Prostate gland (tissue), 2 donors: ENCODE data around the gene SBK1. TPM values are rescaled to one million over a fixed set of nuclear protein-coding genes. Genes with fewer than 3 reads are reported as not detected.

Source experiments
- DNase-seq: peaks from one replicate; pipeline ENCODE4 v3.0.0-alpha.2; 2019; ENCODE audit warnings: low spot score
- H3K27ac ChIP-seq, 2 donors: fragments of 200-600 bp; sonication (generic); 2 replicates each; pipeline ENCODE4 v1.5.1; 2017 to 2019
- H3K27me3 ChIP-seq: fragments of 200-600 bp; sonication (generic); replicated peaks from 2 replicates; pipeline ENCODE4 v1.5.1; 2019; ENCODE audit not compliant: insufficient read depth
- H3K36me3 ChIP-seq, 2 donors: fragments of 200-600 bp; sonication (generic); 1 replicate in 1 of 2; 2 replicates in 1 of 2; pipeline versions ENCODE4 v1.5.1 to v1.8.1; 2017 to 2019
- H3K4me1 ChIP-seq: fragments of 200-600 bp; sonication (generic); replicated peaks from 2 replicates; pipeline ENCODE4 v1.5.1; 2019
- H3K4me3 ChIP-seq, 2 donors: fragments of 200-600 bp; sonication (generic); 2 replicates each; pipeline ENCODE4 v1.5.1; 2017 to 2019
- H3K9me3 ChIP-seq: fragments of 200-600 bp; sonication (generic); 2 replicates; pipeline ENCODE4 v1.5.1; 2017
- POLR2A ChIP-seq: fragments of 450-650 bp; IDR thresholded peaks from one replicate; pipeline ENCODE4 v1.6.1; 2016; ENCODE audit warnings: antibody characterized with exemption, mild to moderate bottlenecking
- POLR2AphosphoS5 ChIP-seq: sonication (generic); formaldehyde crosslinking; IDR thresholded peaks from one replicate; pipeline ENCODE4 v1.6.1; 2017; ENCODE audit warnings: antibody characterized with exemption
- WGBS: methylation state at CpG from one replicate; pipeline ENCODE4 v1.1.5; 2018; 5-methylcytosine and 5-hydroxymethylcytosine counted together
- intact Hi-C: fragments of 100-400 bp; cut with DNase I; formaldehyde crosslinking; loops from one replicate; pipeline ENCODE4 v1.14.2; 2022
- total RNA-seq, 2 donors: library from RNA; depleted of rRNA; stranded (reverse); fragments of >200 nt; gene quantifications; one replicate each; pipeline ENCODE4 v1.1.0, GENCODE V29; 2016
- TF ChIP-seq, protein P1 (sequence below), 4 experiments: fragments of 200-600 bp in 2 of 4; fragments of 450-650 bp in 2 of 4; sonication (generic) in 2 of 4; IDR thresholded peaks; 1 replicate in 3 of 4; 2 replicates in 1 of 4; pipeline ENCODE4 v1.5.1; 2016 to 2019; ENCODE audit warnings: antibody characterized with exemption in 4 of 4, mild to moderate bottlenecking in 2 of 4, moderate library complexity in 2 of 4

Gene SBK1
- total RNA-seq, 2 donors from 2014 or later: 5.8 to 8.1 TPM

DNA sequence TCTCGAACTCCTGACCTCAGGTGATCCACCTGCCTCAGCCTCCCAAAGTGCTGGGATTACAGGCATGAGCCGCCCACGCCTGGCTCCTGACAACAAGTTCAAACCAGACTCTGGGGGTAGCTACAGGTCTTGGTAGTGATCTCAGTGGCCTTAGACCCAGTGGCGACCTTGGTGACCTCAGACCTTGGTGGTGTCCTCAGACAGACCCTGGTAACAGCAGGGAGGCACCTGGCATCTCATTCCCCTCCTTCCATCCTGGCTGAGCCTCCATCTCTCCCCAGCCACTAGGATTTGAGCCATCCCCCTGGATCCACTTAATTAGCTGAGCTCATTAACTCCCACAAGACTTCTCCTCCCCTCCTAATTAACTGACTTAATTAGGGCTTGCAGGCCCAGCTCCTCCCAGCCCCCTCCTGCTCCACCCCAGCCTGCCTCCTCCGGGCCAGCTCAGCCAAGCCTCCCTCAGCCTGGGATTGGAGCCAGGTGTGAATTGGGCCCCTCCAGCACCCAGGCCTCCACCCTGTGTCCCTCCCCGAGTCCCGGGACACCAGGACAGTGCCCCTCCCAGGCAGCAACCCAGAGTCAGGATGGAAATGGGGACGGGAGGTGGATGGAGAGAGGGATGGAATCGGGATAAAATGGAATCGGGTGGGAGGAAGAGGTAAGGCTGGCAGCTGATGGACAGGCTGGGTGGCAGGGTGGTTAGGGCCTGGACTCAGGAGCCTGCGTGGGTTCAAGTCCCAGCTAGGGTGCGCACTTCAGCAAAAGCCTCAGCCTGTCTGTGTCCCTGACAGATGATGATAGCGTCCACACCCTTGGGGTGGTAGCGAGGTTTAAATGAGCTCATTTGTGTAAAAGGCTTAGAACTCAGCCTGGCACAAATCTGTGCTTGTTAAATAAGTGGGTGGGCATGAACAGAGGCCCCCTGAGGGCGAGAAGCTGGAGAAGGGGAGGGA, 11.2 kb upstream of the SBK1 start:
- no peaks in the 10 kb centered on the region for H3K4me1 ChIP-seq
- H3K27me3 ChIP-seq: no peaks in the 10 kb centered on the region
- 50% methylated on average over 15 of the region's 15 CpGs for WGBS
- no peak overlapping the region for H3K4me3 ChIP-seq
- no peak for TF ChIP-seq POLR2A
- TF ChIP-seq POLR2AphosphoS5: no peak
- TF ChIP-seq, protein P1, sequence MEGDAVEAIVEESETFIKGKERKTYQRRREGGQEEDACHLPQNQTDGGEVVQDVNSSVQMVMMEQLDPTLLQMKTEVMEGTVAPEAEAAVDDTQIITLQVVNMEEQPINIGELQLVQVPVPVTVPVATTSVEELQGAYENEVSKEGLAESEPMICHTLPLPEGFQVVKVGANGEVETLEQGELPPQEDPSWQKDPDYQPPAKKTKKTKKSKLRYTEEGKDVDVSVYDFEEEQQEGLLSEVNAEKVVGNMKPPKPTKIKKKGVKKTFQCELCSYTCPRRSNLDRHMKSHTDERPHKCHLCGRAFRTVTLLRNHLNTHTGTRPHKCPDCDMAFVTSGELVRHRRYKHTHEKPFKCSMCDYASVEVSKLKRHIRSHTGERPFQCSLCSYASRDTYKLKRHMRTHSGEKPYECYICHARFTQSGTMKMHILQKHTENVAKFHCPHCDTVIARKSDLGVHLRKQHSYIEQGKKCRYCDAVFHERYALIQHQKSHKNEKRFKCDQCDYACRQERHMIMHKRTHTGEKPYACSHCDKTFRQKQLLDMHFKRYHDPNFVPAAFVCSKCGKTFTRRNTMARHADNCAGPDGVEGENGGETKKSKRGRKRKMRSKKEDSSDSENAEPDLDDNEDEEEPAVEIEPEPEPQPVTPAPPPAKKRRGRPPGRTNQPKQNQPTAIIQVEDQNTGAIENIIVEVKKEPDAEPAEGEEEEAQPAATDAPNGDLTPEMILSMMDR (IDR thresholded peaks at IDR 0.05): no peak
- no peaks in the 10 kb centered on the region for H3K36me3 ChIP-seq
- no peaks in the 10 kb centered on the region for H3K9me3 ChIP-seq
- no peak for DNase-seq
- no peak overlapping the region for H3K27ac ChIP-seq
- intact Hi-C loops: no loop called here

DNA sequence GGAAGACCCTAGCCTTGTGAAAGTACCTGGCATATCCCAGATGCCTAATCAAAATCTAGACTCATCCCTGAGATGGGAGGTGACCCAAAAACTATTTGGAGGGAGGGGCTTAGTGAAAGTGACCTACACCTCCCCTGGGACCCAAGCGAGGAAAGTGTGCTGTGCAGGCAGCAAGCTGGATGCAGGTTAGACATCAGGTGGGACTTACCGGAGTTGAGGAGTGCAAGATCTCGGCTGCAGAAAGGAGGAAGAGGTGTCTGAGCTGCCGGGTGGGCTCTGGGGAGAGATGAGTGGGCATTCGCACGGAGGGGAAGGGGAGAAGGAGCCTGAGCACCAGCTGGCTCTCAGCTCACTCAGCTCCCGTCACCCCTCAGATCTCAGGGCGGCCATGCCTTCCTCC, 10.3 kb upstream of the SBK1 start:
- no peaks in the 10 kb centered on the region for H3K4me1 ChIP-seq
- no peaks in the 10 kb centered on the region for H3K27me3 ChIP-seq
- no peak for DNase-seq
- H3K36me3 ChIP-seq: no peaks in the 10 kb centered on the region
- H3K9me3 ChIP-seq: no peaks in the 10 kb centered on the region
- TF ChIP-seq, protein P1 (IDR thresholded peaks at IDR 0.05): no peak
- TF ChIP-seq POLR2A (no peak), POLR2AphosphoS5 (no peak)
- intact Hi-C loops: no loop called here
- WGBS: 81% methylated on average over 8 of the region's 8 CpGs
- H3K27ac ChIP-seq: no peak overlapping the region
- H3K4me3 ChIP-seq: no peak overlapping the region

DNA sequence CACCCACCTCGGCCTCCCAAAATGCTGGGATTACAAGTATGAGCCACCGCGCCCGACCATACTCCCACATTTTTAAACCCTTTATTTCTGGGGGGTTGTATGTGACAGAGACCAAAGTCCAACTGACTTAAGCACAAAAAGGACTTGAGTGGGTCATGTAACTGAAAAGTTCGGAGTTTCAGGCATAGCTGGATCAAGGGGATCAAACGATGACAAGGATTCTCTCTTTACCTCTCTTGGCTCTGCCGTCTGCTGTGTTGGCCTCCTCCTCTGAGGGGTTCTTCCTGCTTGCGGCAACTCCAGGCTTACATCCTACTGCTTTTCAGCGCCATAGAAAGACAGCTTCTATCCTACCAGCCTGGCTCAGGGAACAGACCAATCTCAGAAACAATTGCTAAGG, 9.2 kb upstream of the SBK1 start:
- WGBS: 90% methylated on average over 9 of the region's 9 CpGs
- no peak overlapping the region for H3K27ac ChIP-seq
- H3K4me1 ChIP-seq: no peaks in the 10 kb centered on the region
- TF ChIP-seq, protein P1 (IDR thresholded peaks at IDR 0.05): no peak
- TF ChIP-seq POLR2A: no peak
- TF ChIP-seq POLR2AphosphoS5: no peak
- no peak for DNase-seq
- intact Hi-C loops: no loop called here
- no peak overlapping the region for H3K4me3 ChIP-seq
- H3K27me3 ChIP-seq: no peaks in the 10 kb centered on the region
- no peaks in the 10 kb centered on the region for H3K9me3 ChIP-seq
- no peaks in the 10 kb centered on the region for H3K36me3 ChIP-seq

DNA sequence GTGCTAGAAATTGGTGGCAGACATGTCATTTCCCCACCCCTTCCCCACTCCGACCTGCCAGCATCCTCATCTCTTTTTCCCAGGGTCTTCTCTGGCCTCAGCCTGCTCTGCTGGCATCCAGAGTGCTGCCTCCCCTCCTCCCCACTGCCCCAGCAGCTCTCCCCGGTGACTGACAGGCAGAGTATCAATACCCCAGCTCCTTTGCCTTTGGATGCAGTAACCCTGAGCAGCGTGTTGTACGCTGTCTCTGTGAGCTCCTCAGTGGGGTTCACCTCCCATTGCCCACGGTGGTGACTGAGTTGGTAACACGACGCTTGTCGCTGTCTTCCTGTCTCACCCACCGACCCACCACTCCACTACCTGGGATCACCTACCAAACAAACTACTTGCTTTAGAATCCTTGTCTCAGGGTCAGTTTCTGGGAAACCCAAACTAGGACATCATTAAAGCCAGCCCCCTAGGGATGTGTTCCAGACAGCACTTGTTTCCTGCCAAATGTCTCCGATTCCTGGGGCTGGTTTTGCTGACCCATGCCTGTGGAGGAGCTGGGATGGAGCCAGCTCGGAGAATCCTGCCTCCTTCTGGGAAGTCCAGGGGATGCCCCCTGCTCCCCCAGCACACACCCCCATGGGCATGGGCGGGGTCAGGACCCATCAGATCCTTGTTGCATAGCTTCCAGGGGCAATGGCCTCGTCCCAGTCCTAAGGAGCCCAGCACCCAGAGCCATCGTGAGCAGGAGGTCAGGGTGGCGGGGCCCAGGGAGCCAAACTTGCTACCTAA, 8.3 kb upstream of the SBK1 start:
- Histone ChIP-seq H3K27me3 (no peaks in the 10 kb centered on the region), H3K4me3 (no peak overlapping the region), H3K9me3 (no peaks in the 10 kb centered on the region), H3K36me3 (no peaks in the 10 kb centered on the region), H3K27ac (no peak overlapping the region), H3K4me1 (no peaks in the 10 kb centered on the region)
- no peak for DNase-seq
- 81% methylated on average over 15 of the region's 15 CpGs for WGBS
- intact Hi-C loops: no loop called here
- TF ChIP-seq, protein P1 (IDR thresholded peaks at IDR 0.05): no peak
- no peak for TF ChIP-seq POLR2AphosphoS5
- no peak for TF ChIP-seq POLR2A
